Lung (tissue), 12 donors: ENCODE measurements around the gene NRP2. TPM values are rescaled to one million over a fixed set of nuclear protein-coding genes. Genes with fewer than 3 reads are reported as not detected.

Experiments
- ATAC-seq: fragments of 200-7000 bp; cut with Tn5 transposase; one replicate; pipeline ENCODE4 v1.9.1; 2020; ENCODE audit warnings: moderate number of reproducible peaks; ENCODE audit not compliant: insufficient read depth, low FRiP score
- DNase-seq, 3 donors: peaks; one replicate each; pipeline ENCODE4 v3.0.0-alpha.2; 2013 to 2017
- H3K27ac ChIP-seq, 2 donors: one replicate each; pipeline ENCODE4 v1.5.1; 2013; ENCODE audit warnings: mild to moderate bottlenecking in 2 of 2, moderate library complexity in 2 of 2, control low read depth in 1 of 2, inconsistent platforms in 1 of 2, low read depth in 1 of 2, low read length in 1 of 2
- H3K27me3 ChIP-seq, 3 donors: one replicate each; pipeline ENCODE4 v1.5.1; 2013; ENCODE audit warnings: low read length in 2 of 3; ENCODE audit not compliant: control insufficient read depth in 3 of 3, insufficient read depth in 3 of 3
- H3K36me3 ChIP-seq, 4 donors: one replicate each; pipeline ENCODE4 v1.5.1; 2013; ENCODE audit warnings: low read length in 4 of 4, mild to moderate bottlenecking in 1 of 4, moderate library complexity in 1 of 4; ENCODE audit not compliant: control insufficient read depth in 4 of 4, insufficient read depth in 4 of 4
- H3K4me1 ChIP-seq, 5 donors: one replicate each; pipeline ENCODE4 v1.5.1; 2013; ENCODE audit warnings: low read length in 5 of 5, mild to moderate bottlenecking in 2 of 5, moderate library complexity in 1 of 5; ENCODE audit not compliant: control insufficient read depth in 5 of 5, insufficient read depth in 5 of 5
- H3K4me3 ChIP-seq: one replicate; pipeline ENCODE4 v1.5.1; 2013; ENCODE audit warnings: mild to moderate bottlenecking, control low read depth, moderate library complexity
- H3K9ac ChIP-seq, 2 donors: one replicate each; pipeline ENCODE4 v1.5.1; 2013; ENCODE audit warnings: low read length in 2 of 2, control low read depth in 1 of 2; ENCODE audit not compliant: insufficient read depth in 1 of 2
- H3K9me3 ChIP-seq, 4 donors: one replicate each; pipeline ENCODE4 v1.5.1; 2013; ENCODE audit warnings: low read length in 3 of 4, mild to moderate bottlenecking in 1 of 4, moderate library complexity in 1 of 4; ENCODE audit not compliant: control insufficient read depth in 4 of 4, insufficient read depth in 3 of 4
- WGBS, 2 donors: extraction: QIAGEN DNeasy Blood & Tissue Kit; methylation state at CpG; one replicate each; pipeline ENCODE4 v1.1.7; 2013; 5-methylcytosine and 5-hydroxymethylcytosine counted together
- polyA plus RNA-seq, 2 donors: library from polyadenylated mRNA; stranded (reverse); fragments of 200-250 nt; gene quantifications; one replicate each; pipeline ENCODE4 v1.2.1, GENCODE V29; 2013
- total RNA-seq, 2 donors: library from RNA; depleted of rRNA in 1 of 2; stranded (reverse); fragments of >200 nt in 1 of 2; gene quantifications; one replicate each; pipeline ENCODE4 v1.2.1, GENCODE V29; 2014 to 2021
- TF ChIP-seq, protein P1 (sequence below): IDR thresholded peaks from 2 replicates; pipeline ENCODE4 v1.5.1; 2012; ENCODE audit warnings: mild to moderate bottlenecking; ENCODE audit errors: control extremely low read depth, extremely low read depth
- donor health status: control.
- donor health status: control.
- donor health status: Bipolar disorder and iron deficiency.
- donor health status: healthy.
- donor health status: DM: yes; HTN: yes; CAD: no.

The NRP2 gene
- total and polyA plus RNA-seq, 4 donors, result 20.4 to 125 (median 63.2) TPM

- peaks cover 0 to 30% (median 5%) of the 10 kb centered on the region in 5 donors for H3K4me1 ChIP-seq
- DNase-seq, result peak in 1 of 3 donors; percentile 67
- H3K9me3 ChIP-seq, result no peaks in the 10 kb centered on the region
- peaks cover 0 to 23% (median 19%) of the 10 kb centered on the region in 4 donors for H3K36me3 ChIP-seq
- TF ChIP-seq, protein P1, sequence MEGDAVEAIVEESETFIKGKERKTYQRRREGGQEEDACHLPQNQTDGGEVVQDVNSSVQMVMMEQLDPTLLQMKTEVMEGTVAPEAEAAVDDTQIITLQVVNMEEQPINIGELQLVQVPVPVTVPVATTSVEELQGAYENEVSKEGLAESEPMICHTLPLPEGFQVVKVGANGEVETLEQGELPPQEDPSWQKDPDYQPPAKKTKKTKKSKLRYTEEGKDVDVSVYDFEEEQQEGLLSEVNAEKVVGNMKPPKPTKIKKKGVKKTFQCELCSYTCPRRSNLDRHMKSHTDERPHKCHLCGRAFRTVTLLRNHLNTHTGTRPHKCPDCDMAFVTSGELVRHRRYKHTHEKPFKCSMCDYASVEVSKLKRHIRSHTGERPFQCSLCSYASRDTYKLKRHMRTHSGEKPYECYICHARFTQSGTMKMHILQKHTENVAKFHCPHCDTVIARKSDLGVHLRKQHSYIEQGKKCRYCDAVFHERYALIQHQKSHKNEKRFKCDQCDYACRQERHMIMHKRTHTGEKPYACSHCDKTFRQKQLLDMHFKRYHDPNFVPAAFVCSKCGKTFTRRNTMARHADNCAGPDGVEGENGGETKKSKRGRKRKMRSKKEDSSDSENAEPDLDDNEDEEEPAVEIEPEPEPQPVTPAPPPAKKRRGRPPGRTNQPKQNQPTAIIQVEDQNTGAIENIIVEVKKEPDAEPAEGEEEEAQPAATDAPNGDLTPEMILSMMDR, result no peak
- H3K27me3 ChIP-seq, result no peaks in the 10 kb centered on the region
- ATAC-seq, result peak; percentile 53
- no peak overlapping the region for H3K9ac ChIP-seq
- peak overlapping the region in 1 of 2 donors; percentile 23 for H3K27ac ChIP-seq
- no peak overlapping the region for H3K4me3 ChIP-seq
- WGBS, 2 donors, result 59 to 71% methylated on average over 5 of the region's 5 CpGs
Observed at GRCh38 chr2:205754924-205755321, 72.6 kb downstream of the NRP2 start.

DNA sequence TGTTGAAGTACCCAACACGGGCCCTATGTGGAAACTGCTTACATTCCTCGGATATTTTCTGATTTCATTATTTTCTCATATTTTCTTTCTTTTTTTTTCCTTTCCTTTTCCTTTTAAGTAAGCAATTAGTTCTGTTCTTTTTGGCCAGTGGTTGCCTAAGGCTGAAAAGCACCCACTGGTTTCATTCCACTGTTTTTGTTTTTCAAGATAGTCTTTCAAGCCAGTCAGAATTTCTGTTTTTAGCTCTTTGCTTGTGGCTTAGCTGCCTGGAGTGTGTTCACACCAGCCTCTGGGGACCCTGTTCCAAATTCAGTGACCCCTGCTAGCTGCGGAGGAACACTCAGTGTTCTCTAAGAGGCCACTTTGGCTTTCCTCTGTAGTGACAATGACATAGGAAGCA lies 73.6 kb downstream of the NRP2 start:
- Histone ChIP-seq H3K36me3 (peaks cover 0 to 29% (median 18%) of the 10 kb centered on the region in 4 donors), H3K27ac (peak overlapping the region in 1 of 2 donors; percentile 56), H3K9ac (no peak overlapping the region), H3K9me3 (no peaks in the 10 kb centered on the region), H3K4me3 (no peak overlapping the region), H3K4me1 (peaks cover 0 to 22% (median 5%) of the 10 kb centered on the region in 5 donors), H3K27me3 (no peaks in the 10 kb centered on the region)
- TF ChIP-seq, protein P1, result no peak
- 66 to 90% methylated on average over 3 of the region's 3 CpGs for WGBS, 2 donors
- DNase-seq (no peak), ATAC-seq (no peak)

DNA sequence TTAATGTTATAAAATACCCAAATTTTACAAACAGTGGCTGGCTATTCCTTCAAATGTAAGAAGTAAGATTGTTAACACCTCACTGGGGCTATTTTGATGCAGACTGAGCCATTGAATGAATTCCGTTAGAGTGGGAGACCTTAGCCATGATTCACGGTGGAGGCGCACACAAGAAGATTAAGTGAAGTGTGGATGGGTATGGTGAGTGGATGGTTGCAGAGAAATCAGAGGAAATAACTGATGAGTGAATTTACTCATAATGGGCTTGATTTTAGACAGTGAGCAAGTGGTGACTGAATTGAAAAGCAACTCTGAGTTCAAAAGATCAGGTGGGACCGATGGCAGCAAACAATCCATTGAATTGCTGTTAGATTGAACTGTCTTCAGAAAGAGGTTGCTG lies 75.0 kb downstream of the NRP2 start:
- WGBS, 2 donors, result 96 to 99% methylated on average over 4 of the region's 4 CpGs
- Histone ChIP-seq H3K9me3 (no peaks in the 10 kb centered on the region), H3K4me1 (peaks cover 0 to 20% (median 5%) of the 10 kb centered on the region in 5 donors), H3K27me3 (no peaks in the 10 kb centered on the region), H3K36me3 (peaks cover 0 to 33% (median 19%) of the 10 kb centered on the region in 4 donors), H3K27ac (no peak overlapping the region), H3K9ac (no peak overlapping the region), H3K4me3 (no peak overlapping the region)
- TF ChIP-seq, protein P1, result no peak
- ATAC-seq (no peak), DNase-seq (no peak)

DNA sequence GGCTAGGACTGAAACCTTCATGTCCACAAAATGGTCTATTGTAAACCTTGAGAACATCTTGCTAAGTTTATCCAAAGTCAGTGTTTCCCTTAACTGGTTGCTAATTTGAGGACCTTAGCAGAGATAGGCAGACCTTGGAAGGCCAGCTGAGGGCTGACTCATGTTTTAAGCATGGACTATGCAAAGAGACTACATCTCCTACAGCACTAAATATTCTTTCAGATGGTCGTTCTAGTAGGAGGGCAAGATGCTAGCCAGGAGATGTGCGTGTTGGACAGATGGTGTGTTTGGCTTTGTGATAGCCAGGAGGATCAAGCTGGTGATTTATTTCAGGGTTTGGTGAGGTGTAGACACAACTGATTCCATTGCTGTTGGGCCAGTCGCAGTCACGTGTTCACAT lies 75.8 kb downstream of the NRP2 start:
- peaks cover 0 to 30% (median 17%) of the 10 kb centered on the region in 4 donors for H3K36me3 ChIP-seq
- peak overlapping the region in 1 of 2 donors; percentile 6 for H3K27ac ChIP-seq
- ATAC-seq (no peak), DNase-seq (no peak)
- H3K27me3 ChIP-seq, result no peaks in the 10 kb centered on the region
- no peaks in the 10 kb centered on the region for H3K9me3 ChIP-seq
- 77 to 88% methylated on average over 4 of the region's 4 CpGs for WGBS, 2 donors
- peaks cover 0 to 20% (median 7%) of the 10 kb centered on the region in 5 donors for H3K4me1 ChIP-seq
- TF ChIP-seq, protein P1, result no peak
- H3K4me3 ChIP-seq, result no peak overlapping the region
- H3K9ac ChIP-seq, result no peak overlapping the region
